Measurements from ENCODE around the gene MYO18B.
"Not testable (repeated sequence)": the region's sequence is repeated elsewhere in the genome, so short reads cannot be mapped to it uniquely, and the experiment has no call there.

The MYO18B gene

DNA sequence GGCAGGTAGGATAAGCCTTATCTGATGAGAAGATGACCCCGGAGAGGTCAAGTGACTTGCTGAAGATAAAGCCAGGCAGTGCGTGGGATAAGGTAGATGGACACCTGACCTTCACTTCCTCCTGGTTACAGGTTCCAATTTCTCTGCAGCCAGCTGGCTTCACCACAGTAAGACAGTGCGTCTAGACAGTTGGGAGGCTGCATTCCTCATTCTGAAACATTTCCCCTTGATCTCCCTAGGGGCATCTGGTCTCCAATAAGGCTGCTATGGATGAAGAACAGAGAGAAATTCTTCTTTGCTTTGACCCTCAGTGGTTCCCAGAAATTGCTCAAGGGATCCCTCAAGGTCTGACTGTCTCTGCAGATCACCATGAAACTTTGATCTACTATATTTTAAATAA, 211.3 kb downstream of the MYO18B start:
- DNase-seq (ENCODE audit: low read depth) = no peak

DNA sequence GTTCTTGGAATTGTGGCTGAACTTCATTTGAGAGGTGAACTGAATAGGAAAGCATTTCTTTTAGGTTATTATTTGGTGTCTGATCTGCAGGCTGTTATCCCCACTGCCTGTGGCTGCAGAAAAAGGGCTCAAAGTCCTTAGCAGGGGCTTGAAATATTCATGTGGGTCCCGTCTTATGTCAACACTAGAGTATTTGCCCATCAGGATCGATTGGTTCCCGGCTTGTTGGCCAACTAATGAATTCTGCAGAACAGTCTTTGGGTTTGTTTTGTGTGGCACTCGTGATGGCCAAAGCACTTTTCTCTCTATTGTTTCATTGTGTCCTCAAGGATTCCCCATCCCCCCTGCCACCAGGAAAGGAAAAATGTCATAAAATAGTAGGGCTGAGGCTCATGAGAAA, 211.9 kb downstream of the MYO18B start:
- no peak for DNase-seq (ENCODE audit: low read depth)

DNA sequence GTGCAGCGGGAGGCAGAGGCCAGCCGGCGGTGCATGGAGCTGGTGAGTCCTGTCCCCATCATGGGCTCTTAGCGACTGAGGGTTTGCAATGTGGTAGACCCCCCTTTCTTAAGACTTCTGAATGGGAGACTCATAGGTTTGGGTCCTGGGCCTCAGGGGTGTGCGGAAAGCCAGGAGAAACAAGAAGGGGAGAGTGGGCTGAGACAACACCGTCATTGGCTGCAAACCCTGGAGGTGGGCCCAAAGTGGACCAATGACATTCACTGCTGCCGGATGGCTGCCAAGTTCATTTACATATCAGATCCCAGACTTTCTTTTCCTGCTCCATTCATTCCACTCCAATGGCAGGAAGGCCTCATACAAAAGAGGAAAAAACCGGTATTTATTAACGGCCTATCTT, 213.3 kb downstream of the MYO18B start:
- no peak for DNase-seq (ENCODE audit: low read depth)

DNA sequence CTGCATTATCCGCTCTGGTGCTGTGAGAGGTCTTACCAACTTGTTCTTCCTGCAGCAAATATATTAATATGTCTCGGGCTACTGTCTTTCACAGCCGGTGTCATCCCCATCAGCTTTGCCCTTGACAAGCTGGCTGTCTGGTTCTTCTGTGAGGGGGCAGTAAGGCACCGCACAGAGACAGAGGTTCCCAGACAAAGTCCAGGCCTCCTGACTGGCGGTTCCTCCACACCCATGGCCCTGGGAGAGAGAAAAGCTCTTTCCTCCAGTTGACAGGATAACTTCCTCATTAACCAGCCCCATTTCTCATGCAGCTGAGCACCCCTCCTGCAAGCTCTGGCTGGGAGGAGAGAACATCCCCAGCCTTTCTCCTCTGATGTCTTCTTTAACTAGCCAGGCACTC, 214.8 kb downstream of the MYO18B start:
- DNase-seq (ENCODE audit: low read depth) = no peak

DNA sequence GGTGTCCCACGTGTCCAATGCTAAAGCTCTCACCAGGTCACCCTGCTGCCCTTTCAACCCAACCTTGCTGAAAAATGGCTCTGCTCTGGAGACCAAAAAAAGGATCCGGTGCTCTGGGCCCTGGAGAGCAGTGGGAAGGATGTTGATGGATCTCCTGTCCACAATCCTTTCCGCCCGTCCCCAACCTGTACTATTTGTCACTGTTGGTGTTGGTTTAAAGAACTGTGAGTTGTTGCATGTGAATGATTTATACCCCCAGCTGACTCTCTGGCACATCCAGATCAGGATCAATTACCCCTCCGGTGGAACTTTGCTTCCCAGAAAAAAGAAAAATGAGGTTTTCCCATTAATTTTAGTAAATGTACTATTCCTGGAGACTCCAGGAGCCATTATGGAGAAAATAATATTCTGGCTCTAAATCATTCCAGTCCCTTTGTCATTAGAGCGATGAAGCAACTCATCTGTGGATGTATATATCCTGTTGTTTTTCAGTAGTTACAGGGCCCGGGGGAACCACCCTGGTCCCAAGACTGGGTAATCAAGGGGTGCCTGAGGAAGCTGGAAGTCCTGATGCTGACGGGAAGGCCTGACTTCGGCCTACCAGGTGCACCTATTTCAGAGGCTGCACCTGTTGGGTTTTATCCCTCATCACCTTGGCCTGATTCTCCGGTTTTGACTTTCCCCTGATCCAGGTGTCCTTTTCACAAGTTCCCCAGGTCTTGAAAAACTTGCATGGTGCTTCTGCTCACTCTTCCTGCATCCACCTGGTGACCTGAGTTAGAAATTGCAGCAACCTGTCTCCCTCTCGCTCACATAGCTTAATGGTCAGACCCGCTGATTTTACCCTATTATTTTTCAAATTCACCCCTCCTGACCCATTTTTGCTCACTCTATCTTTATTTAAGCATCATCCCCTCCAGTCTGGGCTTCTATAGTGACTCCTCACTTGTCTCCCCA, 218.1 kb downstream of the MYO18B start:
- DNase-seq (ENCODE audit: low read depth) = no peak

DNA sequence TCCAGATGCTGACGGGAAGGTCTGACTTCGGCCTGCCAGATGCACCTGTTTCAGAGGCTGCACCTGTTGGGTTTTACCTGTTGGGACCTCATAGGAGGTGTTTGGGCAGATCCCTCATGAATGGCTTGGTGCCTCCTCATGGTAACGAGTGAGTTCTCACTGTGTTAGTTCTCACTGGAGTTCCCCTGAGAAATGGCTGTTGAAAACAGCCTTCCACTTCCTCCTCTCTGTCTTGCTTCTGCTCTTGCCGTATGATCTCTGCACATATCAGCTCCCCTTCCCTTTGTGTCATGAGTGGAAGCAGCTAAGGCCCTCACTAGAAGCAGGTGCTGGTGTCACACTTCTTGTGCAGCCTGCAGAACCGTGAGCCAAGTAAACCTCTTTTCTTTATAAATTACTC, 219.7 kb downstream of the MYO18B start:
- DNase-seq (ENCODE audit: low read depth) = no peak

DNA sequence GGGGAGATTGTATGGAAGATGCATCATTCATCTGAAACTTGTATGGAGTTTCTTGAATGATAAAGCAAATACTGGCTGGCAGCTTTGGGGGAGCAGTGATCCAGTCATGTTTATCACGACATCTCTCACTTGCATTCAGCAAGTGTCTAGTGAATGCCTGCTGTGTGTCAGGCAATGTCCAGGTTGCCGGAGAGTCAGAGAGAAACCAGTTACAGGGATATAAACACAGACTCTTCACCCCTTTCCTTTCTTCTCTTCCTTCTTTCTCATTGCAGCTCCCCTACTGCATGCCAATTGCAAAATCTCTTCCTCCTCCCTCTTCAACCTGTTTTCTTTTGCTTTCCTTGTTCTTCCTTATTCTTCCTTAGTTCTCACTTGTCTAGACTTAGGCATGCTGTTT, 220.7 kb downstream of the MYO18B start:
- DNase-seq (ENCODE audit: low read depth) = no peak

DNA sequence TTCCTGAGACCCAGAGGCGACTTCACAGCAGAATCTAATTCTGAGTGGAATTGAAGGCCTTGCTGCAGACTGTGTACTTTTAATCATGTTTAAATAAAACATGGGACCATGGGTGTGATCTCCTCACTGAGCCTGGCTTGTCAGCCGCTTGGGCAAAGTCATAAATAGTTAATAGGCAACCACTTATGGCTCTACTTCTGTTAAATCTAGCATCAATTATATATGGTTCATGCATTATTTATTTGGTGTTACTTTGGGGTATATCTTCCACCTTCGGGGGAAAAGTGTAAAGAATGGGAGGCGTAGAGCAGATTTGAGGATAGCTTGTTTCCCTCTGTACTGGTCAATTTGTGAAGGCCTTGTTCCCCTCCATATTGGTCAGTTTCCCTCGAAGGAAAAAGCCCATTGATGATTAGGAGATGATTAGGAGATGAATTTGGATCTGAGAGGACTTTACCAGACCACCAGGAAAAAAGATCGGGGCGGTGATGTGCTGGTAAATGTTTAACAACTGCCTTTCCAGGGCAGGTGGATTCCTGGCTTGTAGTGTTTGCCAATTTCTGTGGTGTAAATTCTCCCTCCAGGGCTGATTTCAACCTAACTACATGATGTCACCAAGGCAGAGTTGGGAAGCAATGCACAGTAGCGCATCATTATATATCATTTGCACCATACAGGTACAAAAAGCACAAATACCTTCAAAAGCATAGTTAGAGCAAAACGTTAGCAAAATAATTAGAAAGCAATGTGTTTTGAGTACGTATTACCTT, 223.2 kb downstream of the MYO18B start:
- DNase-seq (ENCODE audit: low read depth) = no peak

DNA sequence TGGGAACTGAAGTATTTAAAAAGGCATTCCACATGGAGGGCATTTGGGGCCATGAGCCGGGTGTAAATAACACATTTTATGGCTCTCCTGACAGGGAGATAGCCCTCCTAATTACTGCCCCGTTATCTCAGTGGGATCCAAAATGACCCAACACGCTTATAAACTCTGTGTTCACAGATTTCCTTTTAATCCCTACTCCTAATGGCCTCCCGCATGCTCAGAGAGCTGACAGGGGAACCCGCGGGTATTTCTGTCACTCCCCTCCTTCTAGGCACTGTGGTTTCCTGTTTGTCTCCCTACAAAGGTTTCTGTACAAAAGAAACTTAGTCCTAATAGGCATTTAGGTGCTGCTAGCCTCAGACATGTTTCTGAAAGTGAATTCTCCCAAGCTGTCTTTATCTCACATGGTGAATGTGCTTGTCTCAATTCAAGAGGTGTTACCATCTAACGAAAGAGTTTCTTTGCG, 224.5 kb downstream of the MYO18B start:
- no peak for DNase-seq (ENCODE audit: low read depth)

DNA sequence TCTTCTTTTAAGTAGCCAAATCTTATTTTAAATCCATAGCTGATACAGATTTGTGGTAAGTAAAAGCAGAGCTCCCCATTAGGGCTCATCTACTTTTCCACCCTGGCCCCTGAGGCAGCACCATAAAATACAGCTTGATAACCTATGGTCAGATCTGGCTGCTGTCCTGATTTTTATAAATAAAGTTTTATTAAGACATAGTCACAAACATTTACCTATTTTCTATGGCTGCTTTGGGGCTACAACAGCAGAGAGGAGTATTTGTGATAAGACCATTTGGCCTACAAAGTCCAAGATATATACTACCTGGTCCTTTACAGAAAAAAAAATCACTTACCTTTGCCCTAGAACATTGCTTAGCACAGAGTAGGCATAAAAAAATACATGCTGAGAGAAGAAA, 227.3 kb downstream of the MYO18B start:
- no peak for DNase-seq (ENCODE audit: low read depth)

DNA sequence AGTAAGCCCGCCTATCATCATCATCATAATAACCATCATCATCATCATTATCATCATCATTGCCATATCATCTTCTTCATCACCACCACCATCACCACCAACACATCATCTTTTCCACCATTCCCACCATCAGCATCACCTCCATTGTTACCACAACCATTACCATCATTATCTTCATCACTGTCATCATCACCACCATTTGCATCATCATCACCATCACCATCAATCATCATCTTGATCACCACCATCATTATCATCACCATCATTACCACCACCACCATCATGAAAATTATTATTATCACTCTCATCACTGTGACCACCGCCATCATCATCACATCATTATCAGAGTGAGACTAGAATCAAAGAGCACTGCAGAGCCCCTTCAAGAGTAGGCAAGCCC, 227.9 kb downstream of the MYO18B start:
- no peak for DNase-seq (ENCODE audit: low read depth)

DNA sequence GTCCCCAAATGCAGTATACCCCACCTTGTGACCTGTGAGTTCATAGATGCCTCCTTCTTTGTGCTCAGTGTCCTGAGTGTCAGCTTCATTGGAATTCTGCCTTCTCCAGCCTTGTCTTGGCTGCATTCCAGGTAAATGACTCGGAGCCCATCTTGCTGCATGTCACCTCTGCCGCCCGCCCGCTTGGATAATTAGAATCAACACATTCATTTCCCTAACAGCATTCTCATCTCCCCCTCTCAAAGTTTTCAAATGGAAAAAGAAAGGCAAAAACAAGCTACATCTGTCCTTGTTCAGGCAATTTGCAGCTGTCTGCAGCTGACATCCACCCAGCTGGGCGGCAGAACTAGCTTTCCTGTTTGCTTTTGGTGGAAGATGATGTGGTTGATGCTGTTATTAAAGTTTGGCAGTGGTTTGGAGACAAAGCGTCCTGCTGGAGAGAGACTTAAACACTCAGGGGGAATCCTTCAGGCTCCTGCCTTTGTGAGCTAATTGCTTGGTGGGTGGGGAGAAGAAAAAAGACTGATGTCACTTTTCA, 228.5 kb downstream of the MYO18B start:
- DNase-seq (ENCODE audit: low read depth) = no peak

DNA sequence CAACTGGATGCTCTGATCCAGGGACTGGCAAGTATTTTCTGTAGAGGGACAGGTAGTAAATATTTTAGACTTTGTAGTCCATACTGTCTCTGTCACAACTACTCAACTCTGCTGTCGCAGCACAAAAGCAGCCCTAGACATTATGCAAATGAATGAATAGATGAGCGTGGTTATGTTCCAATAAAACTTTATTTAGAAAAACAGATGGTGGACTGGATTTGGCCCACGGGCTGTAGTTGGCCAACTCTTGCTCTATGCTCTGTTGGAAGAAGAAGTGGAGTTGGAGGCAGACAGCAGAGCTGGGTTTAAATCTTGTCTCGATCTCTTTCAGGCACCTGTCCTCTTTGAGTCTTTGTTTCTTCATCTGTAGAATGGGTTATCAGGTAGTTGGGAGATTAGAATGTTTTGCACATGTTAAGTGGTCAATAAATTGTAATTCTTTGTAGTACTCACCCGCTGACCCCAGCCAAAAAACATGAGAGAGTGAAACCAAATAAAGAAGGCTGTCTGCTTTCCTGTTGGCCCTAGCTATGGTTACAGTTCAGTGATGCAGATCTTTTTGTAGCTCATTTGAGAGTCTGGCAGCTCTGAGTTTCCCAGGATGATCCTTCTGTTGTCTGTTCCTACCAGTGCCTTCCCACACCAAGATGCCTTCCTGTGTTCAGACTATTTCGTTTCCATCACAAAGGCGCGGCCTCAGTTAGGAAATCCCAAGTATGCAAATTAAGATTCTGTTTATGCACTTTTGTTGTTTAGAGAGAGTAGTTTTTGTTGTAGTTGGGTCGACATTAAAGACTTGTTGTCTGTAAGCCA, 229.2 kb downstream of the MYO18B start:
- no peak for DNase-seq (ENCODE audit: low read depth)

DNA sequence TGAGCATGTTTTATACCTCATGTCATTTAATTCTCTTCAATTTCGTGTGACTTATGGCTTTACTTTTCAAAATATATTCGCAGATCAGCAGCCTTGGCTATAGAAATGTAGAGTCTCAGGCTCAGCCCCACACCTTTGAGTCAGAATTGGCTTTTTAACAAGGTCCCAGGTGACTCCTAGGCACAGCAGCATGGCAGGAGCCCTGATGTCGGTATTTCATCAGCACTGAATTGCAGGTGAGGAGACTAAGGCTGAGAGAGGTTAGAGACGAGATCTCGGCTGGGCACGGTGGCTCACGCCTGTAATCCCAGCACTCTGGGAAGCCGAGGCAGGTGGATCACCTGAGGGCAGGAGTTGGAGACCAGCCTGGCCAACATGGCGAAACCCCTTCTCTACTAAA, 230.4 kb downstream of the MYO18B start:
- DNase-seq (ENCODE audit: low read depth) = no peak

DNA sequence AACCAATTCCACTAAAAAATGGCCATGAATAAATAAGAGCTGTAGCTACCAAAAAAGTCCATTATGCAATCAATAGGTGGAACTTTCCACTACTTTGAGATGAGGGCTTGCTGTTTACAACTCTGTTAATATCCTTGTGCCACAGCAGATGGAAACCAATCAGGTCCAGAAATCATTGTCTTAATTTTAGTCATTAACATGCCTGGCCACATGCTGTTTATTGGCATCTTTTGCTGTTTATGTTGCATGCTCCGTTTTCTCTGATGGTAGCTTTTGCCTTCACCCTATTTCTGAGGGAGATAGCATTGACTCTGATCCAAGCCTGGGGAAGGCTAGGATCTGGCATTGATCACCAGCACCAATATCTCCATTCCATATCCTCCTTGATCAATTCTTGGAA, 234.4 kb downstream of the MYO18B start:
- no peak for DNase-seq (ENCODE audit: low read depth)

DNA sequence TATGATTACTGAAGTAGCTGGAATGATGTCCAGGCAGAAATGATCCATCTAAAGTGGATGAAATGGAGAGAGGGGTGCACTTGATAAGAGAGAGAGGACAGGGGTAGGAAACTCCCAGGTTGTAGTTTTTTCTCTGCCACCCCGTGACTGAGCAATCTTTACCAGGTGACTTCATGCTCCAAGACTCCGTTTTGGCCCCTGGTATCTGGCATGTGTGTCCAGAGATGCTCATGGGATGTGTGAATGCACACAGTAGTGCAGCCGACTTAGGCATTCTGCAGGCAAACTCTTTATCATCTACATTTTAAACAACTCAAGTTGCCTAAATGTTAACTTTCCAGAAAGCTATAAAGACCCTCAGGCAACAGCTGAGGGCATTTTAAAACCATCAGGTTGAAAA, 238.0 kb downstream of the MYO18B start:
- DNase-seq (ENCODE audit: low read depth) = no peak

DNA sequence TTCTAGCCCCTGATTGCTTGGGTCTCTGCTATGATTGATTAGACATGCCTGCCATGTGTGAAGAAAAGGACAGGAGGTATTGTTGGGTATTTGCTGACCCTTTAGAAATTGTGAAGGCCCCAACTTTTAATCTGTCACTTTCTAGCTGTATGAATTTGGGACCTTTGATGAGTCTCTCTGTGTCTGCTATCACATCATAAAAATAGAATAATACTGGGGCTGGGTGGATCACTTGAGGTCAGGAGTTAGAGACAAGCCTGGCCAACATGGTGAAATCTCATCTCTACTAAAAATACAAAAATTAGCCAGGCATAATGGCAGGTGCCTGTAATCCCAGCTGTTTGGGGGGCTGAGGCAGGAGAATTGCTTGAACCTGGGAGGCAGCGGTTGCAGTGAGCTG, 242.9 kb downstream of the MYO18B start:
- DNase-seq (ENCODE audit: low read depth) = not testable (repeated sequence)

DNA sequence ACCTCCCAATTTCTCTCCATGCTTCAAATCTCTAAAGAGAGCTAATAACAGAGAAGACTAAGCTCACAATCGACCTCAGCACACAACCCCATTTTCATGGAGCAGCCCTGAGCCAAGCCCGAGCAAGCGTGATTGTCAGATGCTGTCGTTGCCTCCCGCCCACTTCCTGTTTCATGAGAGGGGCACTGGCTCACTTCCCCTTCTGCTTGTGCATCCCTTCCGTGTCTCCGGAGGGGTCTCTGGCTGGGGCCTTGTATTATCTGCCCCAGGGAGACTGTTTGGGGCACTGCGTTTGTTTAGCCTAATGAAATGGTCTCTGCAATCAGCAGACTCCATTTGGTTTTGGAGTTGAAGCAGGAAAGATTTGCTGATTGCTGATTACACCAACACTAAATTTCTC, 246.0 kb downstream of the MYO18B start:
- DNase-seq (ENCODE audit: low read depth) = no peak

DNA sequence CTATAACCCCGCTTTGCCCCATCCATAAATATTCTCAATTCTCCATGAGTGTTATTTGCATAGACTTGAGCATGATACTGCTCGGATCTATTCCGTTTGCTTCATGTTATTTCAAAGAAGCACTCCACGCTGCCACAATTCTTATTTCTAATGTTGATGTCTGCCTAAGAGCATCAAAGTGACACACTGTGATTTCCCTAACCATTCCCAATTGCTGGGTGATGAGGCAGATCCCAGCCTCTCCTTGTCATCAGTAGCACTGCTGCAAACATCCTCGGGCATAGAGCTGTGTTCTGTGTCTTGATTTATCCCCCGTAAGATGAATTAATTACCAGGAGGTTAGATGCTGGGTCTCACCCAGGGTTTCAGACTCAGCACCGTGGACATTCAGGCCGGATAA, 249.0 kb downstream of the MYO18B start:
- no peak for DNase-seq (ENCODE audit: low read depth)

DNA sequence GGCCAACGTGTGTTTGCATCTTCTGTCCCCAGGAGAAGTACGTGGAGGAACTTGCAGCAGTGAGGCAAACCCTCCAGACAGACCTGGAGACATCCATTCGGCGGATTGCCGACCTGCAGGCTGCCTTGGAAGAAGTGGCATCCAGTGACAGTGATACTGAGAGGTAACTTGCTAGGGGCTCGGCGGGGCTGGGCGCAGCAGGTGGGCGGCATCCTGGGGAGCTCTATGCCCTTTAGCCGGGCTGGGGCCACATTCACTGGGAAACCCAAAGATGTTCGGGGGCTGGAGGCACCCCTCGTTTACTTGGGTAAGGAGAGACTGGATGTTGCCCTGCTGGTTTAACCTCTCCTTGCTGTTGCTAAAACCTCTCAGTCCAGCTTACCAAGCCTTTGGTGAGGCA, 250.3 kb downstream of the MYO18B start:
- no peak for DNase-seq (ENCODE audit: low read depth)

DNA sequence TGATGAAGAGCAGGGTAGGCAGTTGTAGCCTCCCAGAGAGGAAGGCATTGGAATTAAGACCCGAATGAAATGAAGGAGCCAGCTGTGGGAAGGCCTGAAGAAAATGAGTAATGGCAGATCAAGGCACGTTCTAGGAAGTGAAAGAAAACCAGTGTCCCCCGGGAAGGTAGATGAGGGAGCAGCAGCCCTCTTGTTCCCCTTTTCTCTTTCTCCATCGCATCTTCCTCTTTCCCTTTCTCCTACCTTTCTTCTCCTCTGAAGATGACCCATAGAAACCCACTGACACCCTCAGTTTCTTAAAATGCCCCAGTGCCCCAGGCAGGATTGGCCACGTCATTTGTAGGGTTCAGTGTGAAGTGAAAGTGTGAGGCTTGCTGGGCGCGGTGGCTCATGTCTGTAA, 254.7 kb downstream of the MYO18B start:
- no peak for DNase-seq (ENCODE audit: low read depth)

Data from GM04503 (cell line).